Upper lobe of left lung (tissue), 6 donors: ENCODE data around the gene CDHR1. TPM values are rescaled to one million over a fixed set of nuclear protein-coding genes. Genes with fewer than 3 reads are reported as not detected.

Experiments used
- ATAC-seq, 2 donors: fragments of 200-7000 bp; cut with Tn5 transposase; one replicate each; pipeline ENCODE4 v1.9.1; 2022; ENCODE audit warnings: mild to moderate bottlenecking in 2 of 2, moderate library complexity in 2 of 2; ENCODE audit not compliant: low FRiP score in 2 of 2
- DNase-seq, 2 donors: peaks; one replicate each; pipeline ENCODE4 v3.0.0-alpha.2; 2019 to 2020
- H3K27ac ChIP-seq, 4 donors: fragments of 200-600 bp; sonication (generic); one replicate each; pipeline ENCODE4 v1.5.1; 2016 to 2019
- H3K27me3 ChIP-seq, 4 donors: fragments of 200-600 bp; sonication (generic); one replicate each; pipeline ENCODE4 v1.5.1; 2017 to 2019
- H3K36me3 ChIP-seq, 4 donors: fragments of 200-600 bp; sonication (generic); one replicate each; pipeline ENCODE4 v1.5.1; 2016 to 2019
- H3K4me1 ChIP-seq, 4 donors: fragments of 200-600 bp; sonication (generic); one replicate each; pipeline ENCODE4 v1.5.1; 2018 to 2019
- H3K4me3 ChIP-seq, 4 donors: fragments of 200-600 bp; sonication (generic); one replicate each; pipeline ENCODE4 v1.5.1; 2017 to 2019; ENCODE audit warnings: mild to moderate bottlenecking in 2 of 4, moderate library complexity in 1 of 4
- H3K9me3 ChIP-seq, 4 donors: fragments of 200-600 bp; sonication (generic); one replicate each; pipeline ENCODE4 v1.5.1; 2018 to 2019
- EP300 ChIP-seq, 4 donors: sonication (generic); formaldehyde crosslinking; IDR thresholded peaks; one replicate each; pipeline ENCODE4 v1.5.1; 2017; ENCODE audit warnings: antibody characterized with exemption in 4 of 4, control low read depth in 2 of 4
- POLR2A ChIP-seq, 4 donors: fragments of 450-650 bp; IDR thresholded peaks; one replicate each; pipeline ENCODE4 v1.5.1; 2016 to 2017; ENCODE audit warnings: antibody characterized with exemption in 4 of 4, mild to moderate bottlenecking in 2 of 4
- POLR2AphosphoS5 ChIP-seq, 2 donors: sonication (generic); formaldehyde crosslinking; IDR thresholded peaks; one replicate each; pipeline ENCODE4 v1.5.1; 2017; ENCODE audit warnings: antibody characterized with exemption in 2 of 2
- WGBS, 2 donors: methylation state at CpG; one replicate each; pipeline ENCODE4 v1.1.5; 2017 to 2018; 5-methylcytosine and 5-hydroxymethylcytosine counted together
- total RNA-seq, 6 donors: library from RNA; depleted of rRNA in 4 of 6; stranded (reverse); fragments of >200 nt in 4 of 6; gene quantifications; one replicate each; pipeline versions ENCODE4 v1.1.0 to v1.2.1, GENCODE V29; 2016 to 2021
- TF ChIP-seq, protein P1 (sequence below), 6 experiments: fragments of 450-650 bp in 4 of 6; fragments of 200-600 bp in 2 of 6; sonication (generic) in 2 of 6; IDR thresholded peaks; one replicate each; pipeline ENCODE4 v1.5.1; 2016 to 2019; ENCODE audit warnings: antibody characterized with exemption in 6 of 6
- donor health status: DM: no; HTN: no; CAD: no; lungs with moderate emphysema.
- donor health status: DM: no; HTN: yes; CAD: no; lungs with severe emphysema.

CDHR1 gene
- total RNA-seq, 6 donors from 2014 or later = 0.30 to 0.46 (median 0.33) TPM; not detected in 2

DNA sequence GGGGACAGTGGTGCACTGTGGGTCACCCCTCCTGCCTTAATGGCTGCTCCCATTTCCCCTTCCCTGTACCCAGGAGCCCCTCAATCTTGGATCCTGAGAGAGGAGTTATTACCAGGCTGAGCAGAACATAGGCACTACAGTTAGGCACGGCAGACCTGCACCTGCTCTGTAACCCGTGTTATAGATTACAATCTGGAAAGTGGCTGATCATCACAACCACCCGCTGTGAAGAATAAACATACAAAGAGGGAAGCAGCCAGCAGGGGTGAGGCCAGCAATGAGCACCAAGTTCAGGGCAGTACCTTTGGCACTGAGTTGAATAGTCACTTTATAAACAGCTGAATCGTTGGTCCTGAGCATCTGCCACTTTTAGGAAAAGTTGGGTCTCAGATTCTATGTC lies 1.7 kb downstream of the CDHR1 start:
- DNase-seq (no peak), ATAC-seq (no peak)
- no peak overlapping the region for H3K4me3 ChIP-seq
- TF ChIP-seq POLR2A (IDR thresholded peaks at IDR 0.05) = no peak
- no peak for TF ChIP-seq EP300 (IDR thresholded peaks at IDR 0.05)
- TF ChIP-seq, protein P1, sequence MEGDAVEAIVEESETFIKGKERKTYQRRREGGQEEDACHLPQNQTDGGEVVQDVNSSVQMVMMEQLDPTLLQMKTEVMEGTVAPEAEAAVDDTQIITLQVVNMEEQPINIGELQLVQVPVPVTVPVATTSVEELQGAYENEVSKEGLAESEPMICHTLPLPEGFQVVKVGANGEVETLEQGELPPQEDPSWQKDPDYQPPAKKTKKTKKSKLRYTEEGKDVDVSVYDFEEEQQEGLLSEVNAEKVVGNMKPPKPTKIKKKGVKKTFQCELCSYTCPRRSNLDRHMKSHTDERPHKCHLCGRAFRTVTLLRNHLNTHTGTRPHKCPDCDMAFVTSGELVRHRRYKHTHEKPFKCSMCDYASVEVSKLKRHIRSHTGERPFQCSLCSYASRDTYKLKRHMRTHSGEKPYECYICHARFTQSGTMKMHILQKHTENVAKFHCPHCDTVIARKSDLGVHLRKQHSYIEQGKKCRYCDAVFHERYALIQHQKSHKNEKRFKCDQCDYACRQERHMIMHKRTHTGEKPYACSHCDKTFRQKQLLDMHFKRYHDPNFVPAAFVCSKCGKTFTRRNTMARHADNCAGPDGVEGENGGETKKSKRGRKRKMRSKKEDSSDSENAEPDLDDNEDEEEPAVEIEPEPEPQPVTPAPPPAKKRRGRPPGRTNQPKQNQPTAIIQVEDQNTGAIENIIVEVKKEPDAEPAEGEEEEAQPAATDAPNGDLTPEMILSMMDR (IDR thresholded peaks at IDR 0.05) = no peak
- no peak for TF ChIP-seq POLR2AphosphoS5 (IDR thresholded peaks at IDR 0.05)
- no peaks in the 10 kb centered on the region for H3K9me3 ChIP-seq
- H3K27ac ChIP-seq = no peak overlapping the region
- no peaks in the 10 kb centered on the region for H3K36me3 ChIP-seq
- 20 to 22% methylated on average over 2 to 4 of the region's 4 CpGs for WGBS, 2 donors
- peaks cover 0 to 23% (median 9%) of the 10 kb centered on the region in 4 donors for H3K27me3 ChIP-seq
- peaks cover 5 to 15% (median 12%) of the 10 kb centered on the region in 4 donors for H3K4me1 ChIP-seq

DNA sequence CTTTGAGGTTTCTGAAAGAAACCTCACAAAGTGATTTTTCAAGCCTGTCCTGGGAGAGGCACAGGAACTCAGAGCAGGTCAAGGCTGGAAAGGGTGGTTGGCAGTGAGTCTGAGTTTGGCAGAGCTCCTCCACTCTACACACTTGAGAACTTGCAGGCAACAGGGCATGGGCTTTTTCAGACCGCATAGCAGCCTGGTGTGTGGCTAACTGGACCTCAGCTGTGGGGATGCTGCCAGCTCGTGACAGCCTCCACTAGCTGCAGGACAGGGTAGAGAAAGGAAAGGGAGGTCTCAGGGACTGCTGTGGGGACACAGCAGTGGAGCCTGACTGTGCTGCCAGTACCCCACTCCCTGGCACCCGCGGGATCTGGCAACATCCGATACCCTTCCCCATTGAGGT lies 2.6 kb downstream of the CDHR1 start:
- Histone ChIP-seq H3K4me1 (peaks cover 5 to 15% (median 12%) of the 10 kb centered on the region in 4 donors), H3K36me3 (no peaks in the 10 kb centered on the region), H3K4me3 (no peak overlapping the region), H3K9me3 (no peaks in the 10 kb centered on the region), H3K27ac (no peak overlapping the region), H3K27me3 (peaks cover 0 to 23% (median 9%) of the 10 kb centered on the region in 4 donors)
- 69 to 94% methylated on average over 3 to 5 of the region's 5 CpGs for WGBS, 2 donors
- TF ChIP-seq EP300 (IDR thresholded peaks at IDR 0.05) (no peak), POLR2A (IDR thresholded peaks at IDR 0.05) (no peak), POLR2AphosphoS5 (IDR thresholded peaks at IDR 0.05) (no peak)
- TF ChIP-seq, protein P1 (IDR thresholded peaks at IDR 0.05) = no peak
- no peak for ATAC-seq
- no peak for DNase-seq

DNA sequence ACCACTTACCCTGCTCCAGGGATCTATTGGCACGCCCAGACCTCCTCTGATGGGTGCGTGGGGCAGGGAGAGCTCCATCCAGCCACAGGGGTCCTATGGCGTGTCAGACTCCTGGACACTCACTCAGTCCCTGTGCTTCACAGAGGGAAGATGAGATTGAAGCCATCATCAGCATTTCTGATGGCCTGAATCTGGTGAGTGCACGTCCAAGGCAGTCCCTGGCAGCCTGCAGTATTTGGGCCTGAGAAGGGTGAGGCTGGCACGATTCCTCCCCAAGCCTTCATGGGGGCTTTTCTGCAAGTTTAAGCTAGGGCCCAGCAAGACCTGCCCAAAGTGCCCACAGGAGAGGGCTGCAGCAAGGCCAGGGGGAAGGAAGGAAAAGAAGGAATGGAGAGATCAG lies 3.3 kb downstream of the CDHR1 start:
- WGBS, 2 donors = 80 to 81% methylated on average over 2 to 5 of the region's 5 CpGs

DNA sequence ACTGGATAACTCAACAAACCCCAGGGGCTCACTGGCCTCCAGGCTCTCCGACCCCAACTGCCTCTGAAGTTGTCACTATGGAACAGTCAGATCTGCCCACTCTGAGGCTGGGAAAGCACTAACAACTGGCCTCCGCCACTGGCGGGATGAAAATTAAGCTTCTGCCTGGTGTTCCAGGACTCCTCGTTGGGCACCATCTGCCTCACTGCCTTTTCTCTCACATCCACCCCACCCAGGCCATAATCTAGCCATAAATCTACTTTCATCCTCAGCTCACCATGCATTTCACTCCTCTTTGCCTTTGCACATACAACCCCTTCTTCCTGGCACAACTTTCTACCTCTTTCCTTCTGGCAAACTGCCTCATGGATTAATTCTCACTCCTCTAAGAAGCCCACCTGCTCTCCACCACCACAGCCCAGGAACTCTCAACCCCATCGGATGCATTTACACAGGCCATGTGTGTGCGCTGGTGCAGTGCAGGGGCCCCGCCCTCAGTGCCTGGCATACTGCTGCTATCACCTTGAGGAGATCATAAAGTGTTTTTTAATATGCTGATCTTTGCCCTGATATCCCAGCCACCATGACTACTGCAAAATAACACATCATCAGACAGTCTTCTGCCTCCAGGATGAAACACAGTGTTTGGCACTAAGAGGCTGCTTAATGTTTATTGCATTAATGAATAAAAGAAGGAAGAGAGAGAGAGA lies 4.0 kb downstream of the CDHR1 start:
- H3K4me1 ChIP-seq = peaks cover 5 to 15% (median 12%) of the 10 kb centered on the region in 4 donors
- H3K9me3 ChIP-seq = no peaks in the 10 kb centered on the region

More for the DNA sequence above, 3.3 kb downstream of the CDHR1 start:
- Histone ChIP-seq H3K4me3 (no peak overlapping the region), H3K27ac (no peak overlapping the region), H3K27me3 (peaks cover 0 to 23% (median 9%) of the 10 kb centered on the region in 4 donors), H3K36me3 (no peaks in the 10 kb centered on the region), H3K4me1 (peaks cover 5 to 15% (median 12%) of the 10 kb centered on the region in 4 donors), H3K9me3 (no peaks in the 10 kb centered on the region)
- no peak for ATAC-seq
- TF ChIP-seq POLR2AphosphoS5 (IDR thresholded peaks at IDR 0.05) (no peak), POLR2A (IDR thresholded peaks at IDR 0.05) (no peak)
- TF ChIP-seq, protein P1 (IDR thresholded peaks at IDR 0.05) = no peak
- DNase-seq = no peak

More for the DNA sequence above, 4.0 kb downstream of the CDHR1 start:
- TF ChIP-seq EP300 (IDR thresholded peaks at IDR 0.05) = no peak
- TF ChIP-seq POLR2AphosphoS5 (IDR thresholded peaks at IDR 0.05) = no peak
- TF ChIP-seq, protein P1 (IDR thresholded peaks at IDR 0.05) = no peak
- TF ChIP-seq POLR2A (IDR thresholded peaks at IDR 0.05) = no peak
- WGBS, 2 donors = 74 to 86% methylated on average over 7 of the region's 7 CpGs
- Histone ChIP-seq H3K27ac (no peak overlapping the region), H3K36me3 (no peaks in the 10 kb centered on the region), H3K4me3 (no peak overlapping the region), H3K27me3 (peaks cover 0 to 23% (median 9%) of the 10 kb centered on the region in 4 donors)
- DNase-seq (no peak), ATAC-seq (no peak)
